Subcutaneous abdominal adipose tissue (tissue), 5 donors: ENCODE data around the gene TBC1D13.

Experiments
- H3K27ac ChIP-seq: one replicate; pipeline ENCODE4 v1.7.0; 2013; ENCODE audit warnings: low read depth, mild to moderate bottlenecking, inconsistent platforms, low read length, moderate library complexity
- H3K27me3 ChIP-seq, 5 donors: one replicate each; pipeline ENCODE4 v1.7.0; 2013; ENCODE audit warnings: low read length in 5 of 5, inconsistent platforms in 1 of 5; ENCODE audit not compliant: control insufficient read depth in 5 of 5, insufficient read depth in 4 of 5
- H3K36me3 ChIP-seq, 5 donors: one replicate each; pipeline ENCODE4 v1.7.0; 2013; ENCODE audit warnings: low read length in 5 of 5; ENCODE audit not compliant: control insufficient read depth in 5 of 5, insufficient read depth in 5 of 5
- H3K4me1 ChIP-seq, 5 donors: one replicate each; pipeline ENCODE4 v1.7.0; 2013; ENCODE audit warnings: low read length in 5 of 5, mild to moderate bottlenecking in 3 of 5, moderate library complexity in 1 of 5; ENCODE audit not compliant: control insufficient read depth in 5 of 5, insufficient read depth in 5 of 5
- H3K4me3 ChIP-seq, 5 donors: one replicate each; pipeline ENCODE4 v1.7.0; 2013; ENCODE audit warnings: low read length in 5 of 5, low read depth in 1 of 5
- H3K9ac ChIP-seq, 5 donors: one replicate each; pipeline ENCODE4 v1.7.0; 2013; ENCODE audit warnings: low read length in 5 of 5, mild to moderate bottlenecking in 4 of 5, moderate library complexity in 3 of 5
- H3K9me3 ChIP-seq, 5 donors: one replicate each; pipeline ENCODE4 v1.7.0; 2013; ENCODE audit warnings: low read length in 5 of 5; ENCODE audit not compliant: control insufficient read depth in 5 of 5
- donor health status: healthy.
- donor health status: healthy.
- donor health status: healthy.
- donor health status: healthy.
- donor health status: healthy.

Gene TBC1D13

DNA sequence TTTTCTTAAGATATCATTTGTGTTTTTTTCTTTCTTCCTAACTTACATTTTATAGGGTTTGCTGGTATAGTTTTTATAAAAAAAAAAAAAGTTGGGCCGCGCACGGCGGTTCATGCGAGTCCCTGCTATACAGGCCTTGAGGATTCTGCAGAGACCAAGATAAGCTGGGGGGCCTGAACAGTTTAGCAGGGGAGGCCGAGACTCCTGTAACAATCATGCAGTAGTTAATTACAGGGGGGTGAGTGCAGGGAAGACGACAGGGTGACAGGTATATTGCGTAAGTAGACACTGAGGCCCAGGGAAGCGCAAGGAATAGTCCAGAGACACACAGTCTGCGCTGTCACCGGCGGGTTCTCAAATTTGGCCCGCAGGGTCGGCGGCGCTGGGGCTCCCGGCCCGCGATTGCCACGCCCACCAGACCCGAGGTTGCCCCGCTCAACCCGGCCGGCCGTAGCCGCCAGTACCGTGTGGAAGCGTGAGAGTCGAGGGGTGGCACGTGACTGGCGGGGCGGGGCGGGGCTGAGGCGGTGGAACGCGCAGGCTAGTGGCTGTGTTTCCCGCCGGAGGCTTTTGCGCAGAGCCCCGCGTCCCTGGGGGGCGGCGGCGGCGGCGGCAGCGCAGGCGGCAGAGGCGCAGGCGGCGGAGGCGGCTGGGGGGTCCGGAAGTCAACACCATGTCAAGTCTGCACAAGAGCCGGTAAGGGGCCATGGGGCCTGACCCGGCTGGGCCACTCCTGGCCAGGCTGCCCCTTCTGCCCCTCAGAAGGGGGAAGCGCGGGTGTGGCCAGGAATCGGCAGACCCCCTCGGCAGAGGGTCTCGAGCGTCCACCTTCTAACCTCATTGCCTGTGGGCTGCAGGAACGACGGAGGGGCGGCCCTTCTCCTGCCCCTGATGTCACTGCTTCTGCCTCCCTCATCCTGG, at the start of gene TBC1D13:
Gene TBC1D13, plus strand, starts transcription at position 573 of the 921 bp plus-strand sequence. Its CDS starts 101 bp downstream, at position 674.
- Histone ChIP-seq H3K27me3 (no peaks in the 10 kb centered on the region), H3K4me3 (peak within 1 kb of the TSS; percentile 88 to 100 (median 98)), H3K27ac (peak within 1 kb of the TSS; percentile 84), H3K9ac (peak within 1 kb of the TSS; percentile 59 to 94 (median 83)), H3K4me1 (peaks cover 5 to 19% (median 17%) of the 10 kb centered on the region in 5 donors), H3K9me3 (peaks cover 0 to under 1% (median 0%) of the 10 kb centered on the region in 5 donors), H3K36me3 (peaks cover 3 to 22% (median 17%) of the 10 kb centered on the region in 5 donors)

- no peak overlapping the region for H3K9ac ChIP-seq
- H3K4me1 ChIP-seq: peaks cover 0 to 3% (median 0%) of the 10 kb centered on the region in 5 donors
- H3K9me3 ChIP-seq: no peaks in the 10 kb centered on the region
- no peak overlapping the region for H3K4me3 ChIP-seq
- no peaks in the 10 kb centered on the region for H3K27me3 ChIP-seq
- H3K27ac ChIP-seq: no peak overlapping the region
- H3K36me3 ChIP-seq: peaks cover 5 to 49% (median 33%) of the 10 kb centered on the region in 5 donors
Measured at GRCh38 chr9:128742401-128742800, 44.7 kb upstream of the TBC1D13 start.

DNA sequence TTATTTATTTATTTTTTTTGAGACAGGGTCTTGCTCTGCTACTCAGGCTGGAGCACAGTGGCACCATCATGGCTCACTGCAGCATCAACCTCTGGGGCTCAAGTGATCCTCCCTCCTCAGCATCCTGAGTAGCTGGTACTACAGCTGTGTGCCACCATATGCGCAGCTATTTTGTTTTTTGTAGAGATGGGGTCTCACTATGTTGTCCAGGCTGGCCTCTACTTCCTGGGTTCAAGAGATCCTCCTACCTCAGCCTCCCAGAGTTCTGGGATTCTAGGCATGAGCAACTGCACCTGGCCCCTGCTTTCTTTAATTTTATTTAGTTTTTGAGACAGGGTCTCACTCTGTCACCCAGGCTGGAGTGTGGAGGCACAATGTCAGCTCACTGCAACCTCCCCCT, 43.6 kb upstream of the TBC1D13 start:
- no peak overlapping the region for H3K9ac ChIP-seq
- peaks cover 0 to 3% (median 0%) of the 10 kb centered on the region in 5 donors for H3K4me1 ChIP-seq
- H3K27ac ChIP-seq: no peak overlapping the region
- H3K36me3 ChIP-seq: peaks cover 5 to 55% (median 31%) of the 10 kb centered on the region in 5 donors
- H3K9me3 ChIP-seq: no peaks in the 10 kb centered on the region
- H3K4me3 ChIP-seq: no peak overlapping the region
- no peaks in the 10 kb centered on the region for H3K27me3 ChIP-seq

GRCh38 chr9:128747241-128747640, 39.8 kb upstream of the TBC1D13 start:
- Histone ChIP-seq H3K27me3 (no peaks in the 10 kb centered on the region), H3K4me1 (peaks cover 0 to 3% (median 0%) of the 10 kb centered on the region in 5 donors), H3K9me3 (no peaks in the 10 kb centered on the region), H3K4me3 (no peak overlapping the region), H3K27ac (no peak overlapping the region), H3K36me3 (peaks cover 0 to 55% (median 29%) of the 10 kb centered on the region in 5 donors), H3K9ac (no peak overlapping the region)

GRCh38 chr9:128750926-128751595, 36.0 kb upstream of the TBC1D13 start:
- Histone ChIP-seq H3K9ac (no peak overlapping the region), H3K27me3 (no peaks in the 10 kb centered on the region), H3K4me3 (no peak overlapping the region), H3K9me3 (no peaks in the 10 kb centered on the region), H3K27ac (no peak overlapping the region), H3K36me3 (peaks cover 0 to 80% (median 54%) of the 10 kb centered on the region in 5 donors), H3K4me1 (peaks cover 0 to 4% (median 0%) of the 10 kb centered on the region in 5 donors)

GRCh38 chr9:128753627-128754026, 33.4 kb upstream of the TBC1D13 start:
- Histone ChIP-seq H3K9ac (no peak overlapping the region), H3K4me1 (peaks cover 0 to 4% (median 0%) of the 10 kb centered on the region in 5 donors), H3K9me3 (no peaks in the 10 kb centered on the region), H3K27me3 (no peaks in the 10 kb centered on the region), H3K36me3 (peaks cover 0 to 64% (median 45%) of the 10 kb centered on the region in 5 donors), H3K4me3 (no peak overlapping the region), H3K27ac (no peak overlapping the region)

GRCh38 chr9:128757602-128758001, 29.5 kb upstream of the TBC1D13 start:
- H3K9ac ChIP-seq: no peak overlapping the region
- H3K27ac ChIP-seq: no peak overlapping the region
- H3K4me1 ChIP-seq: peaks cover 0 to 4% (median 0%) of the 10 kb centered on the region in 5 donors
- no peaks in the 10 kb centered on the region for H3K27me3 ChIP-seq
- no peak overlapping the region for H3K4me3 ChIP-seq
- H3K36me3 ChIP-seq: peaks cover 0 to 31% (median 22%) of the 10 kb centered on the region in 5 donors
- H3K9me3 ChIP-seq: no peaks in the 10 kb centered on the region

DNA sequence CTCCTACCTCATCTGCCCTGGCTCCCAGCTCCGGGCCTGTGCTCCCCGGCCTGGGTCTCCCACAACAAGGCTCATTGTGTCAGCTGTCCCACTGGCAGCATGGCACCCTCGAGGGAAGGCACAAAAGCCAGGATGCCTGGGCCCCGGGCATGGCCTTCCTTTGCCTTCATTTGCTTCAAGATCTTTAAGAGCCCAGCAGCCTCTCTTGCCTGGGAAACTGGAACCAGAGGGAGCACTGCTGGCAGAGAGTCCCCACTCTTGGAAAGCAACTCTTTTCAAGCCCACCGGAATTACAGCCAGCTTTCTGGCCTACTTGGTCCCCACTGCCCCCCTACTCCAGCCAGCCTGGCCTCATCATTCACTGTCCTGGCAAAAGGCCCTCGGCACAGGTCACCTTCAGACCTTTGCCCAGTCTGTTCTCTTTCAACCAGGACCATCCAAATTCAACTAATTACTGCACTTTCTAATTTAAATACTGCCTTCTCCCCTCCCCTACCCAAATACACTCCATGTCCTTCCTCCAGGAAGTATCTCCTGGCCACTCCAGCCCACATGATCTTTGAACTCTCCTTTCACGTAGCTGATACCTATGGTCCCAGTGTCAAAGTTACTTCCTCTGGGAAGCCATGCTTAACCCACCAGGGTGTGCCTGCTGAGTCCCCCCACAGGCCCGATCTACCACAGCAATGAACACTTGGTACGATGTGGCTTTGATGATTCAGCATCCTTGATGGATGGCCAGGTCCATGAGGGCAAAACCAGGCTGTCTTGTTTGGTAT, 24.2 kb upstream of the TBC1D13 start:
- no peak overlapping the region for H3K4me3 ChIP-seq
- peaks cover 0 to 3% (median 0%) of the 10 kb centered on the region in 5 donors for H3K4me1 ChIP-seq
- H3K27ac ChIP-seq: no peak overlapping the region
- H3K36me3 ChIP-seq: peaks cover 0 to 23% (median 5%) of the 10 kb centered on the region in 5 donors
- no peaks in the 10 kb centered on the region for H3K9me3 ChIP-seq
- no peaks in the 10 kb centered on the region for H3K27me3 ChIP-seq
- no peak overlapping the region for H3K9ac ChIP-seq

DNA sequence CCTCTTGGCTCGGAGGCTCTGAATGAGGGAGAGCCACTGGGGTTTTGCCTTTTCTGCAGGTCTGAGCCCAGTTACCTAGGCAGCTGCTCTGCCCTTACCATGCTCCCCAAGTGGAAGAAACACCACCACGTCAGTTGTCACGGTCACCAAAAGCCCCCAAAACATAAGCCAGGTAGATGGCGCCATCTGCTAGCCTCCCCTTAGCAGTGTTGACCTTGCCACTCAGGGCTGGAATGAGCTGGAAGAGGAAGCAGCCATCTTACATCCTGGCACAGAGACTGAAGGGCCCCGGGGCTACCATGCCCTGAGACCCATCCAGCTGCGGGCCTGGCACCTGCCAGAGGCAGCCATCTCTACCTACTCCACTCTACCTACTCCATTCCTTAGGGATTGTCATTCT, 22.7 kb upstream of the TBC1D13 start:
- peaks cover 0 to 3% (median 0%) of the 10 kb centered on the region in 5 donors for H3K4me1 ChIP-seq
- peaks cover 0 to 25% (median 7%) of the 10 kb centered on the region in 5 donors for H3K36me3 ChIP-seq
- H3K9me3 ChIP-seq: no peaks in the 10 kb centered on the region
- no peak overlapping the region for H3K4me3 ChIP-seq
- no peak overlapping the region for H3K9ac ChIP-seq
- H3K27ac ChIP-seq: no peak overlapping the region
- no peaks in the 10 kb centered on the region for H3K27me3 ChIP-seq
